ENCODE results near the gene KXD1.

KXD1 gene

GRCh38 chr19:18607226-18608101 lies 49.8 kb downstream of the KXD1 start:
- Histone ChIP-seq H3K36me3 (ENCODE audit: control insufficient read depth in 1 of 2, insufficient read depth in 2 of 2, low read length in 2 of 2) (no peaks in the 10 kb centered on the region), H3K4me1 (ENCODE audit: control insufficient read depth in 1 of 2, insufficient read depth in 2 of 2, low read length in 2 of 2) (peaks cover 7% of the 10 kb centered on the region in 2 donors), H3K27ac (ENCODE audit: low read depth, low read length) (no peak overlapping the region), H3K9me3 (ENCODE audit: control insufficient read depth in 1 of 2, low read length in 2 of 2) (no peaks in the 10 kb centered on the region), H3K9ac (ENCODE audit: low read depth in 1 of 2, low read length in 2 of 2) (no peak overlapping the region), H3K4me3 (ENCODE audit: low read depth in 1 of 2, low read length in 2 of 2) (no peak overlapping the region), H3K27me3 (ENCODE audit: control insufficient read depth in 1 of 2, insufficient read depth in 2 of 2, low read length in 2 of 2) (peaks cover 77 to 79% of the 10 kb centered on the region in 2 donors)

GRCh38 chr19:18608102-18608804 lies 50.6 kb downstream of the KXD1 start:
- Histone ChIP-seq H3K27ac (ENCODE audit: low read depth, low read length) (no peak overlapping the region), H3K9ac (ENCODE audit: low read depth in 1 of 2, low read length in 2 of 2) (no peak overlapping the region), H3K27me3 (ENCODE audit: control insufficient read depth in 1 of 2, insufficient read depth in 2 of 2, low read length in 2 of 2) (peaks cover 79 to 83% of the 10 kb centered on the region in 2 donors), H3K36me3 (ENCODE audit: control insufficient read depth in 1 of 2, insufficient read depth in 2 of 2, low read length in 2 of 2) (no peaks in the 10 kb centered on the region), H3K4me1 (ENCODE audit: control insufficient read depth in 1 of 2, insufficient read depth in 2 of 2, low read length in 2 of 2) (peaks cover 7 to 10% of the 10 kb centered on the region in 2 donors), H3K9me3 (ENCODE audit: control insufficient read depth in 1 of 2, low read length in 2 of 2) (no peaks in the 10 kb centered on the region), H3K4me3 (ENCODE audit: low read depth in 1 of 2, low read length in 2 of 2) (no peak overlapping the region)

- Histone ChIP-seq H3K36me3 (ENCODE audit: control insufficient read depth in 1 of 2, insufficient read depth in 2 of 2, low read length in 2 of 2) (no peaks in the 10 kb centered on the region), H3K4me3 (ENCODE audit: low read depth in 1 of 2, low read length in 2 of 2) (no peak overlapping the region), H3K9me3 (ENCODE audit: control insufficient read depth in 1 of 2, low read length in 2 of 2) (no peaks in the 10 kb centered on the region), H3K27me3 (ENCODE audit: control insufficient read depth in 1 of 2, insufficient read depth in 2 of 2, low read length in 2 of 2) (peaks cover 80 to 85% of the 10 kb centered on the region in 2 donors), H3K27ac (ENCODE audit: low read depth, low read length) (no peak overlapping the region), H3K4me1 (ENCODE audit: control insufficient read depth in 1 of 2, insufficient read depth in 2 of 2, low read length in 2 of 2) (peaks cover 7 to 10% of the 10 kb centered on the region in 2 donors), H3K9ac (ENCODE audit: low read depth in 1 of 2, low read length in 2 of 2) (no peak overlapping the region)
Observed at GRCh38 chr19:18608805-18609716, 51.4 kb downstream of the KXD1 start.

- H3K9me3 ChIP-seq (ENCODE audit: control insufficient read depth in 1 of 2, low read length in 2 of 2): no peaks in the 10 kb centered on the region
- no peak overlapping the region for H3K4me3 ChIP-seq (ENCODE audit: low read depth in 1 of 2, low read length in 2 of 2)
- no peaks in the 10 kb centered on the region for H3K36me3 ChIP-seq (ENCODE audit: control insufficient read depth in 1 of 2, insufficient read depth in 2 of 2, low read length in 2 of 2)
- H3K9ac ChIP-seq (ENCODE audit: low read depth in 1 of 2, low read length in 2 of 2): no peak overlapping the region
- no peak overlapping the region for H3K27ac ChIP-seq (ENCODE audit: low read depth, low read length)
- H3K27me3 ChIP-seq (ENCODE audit: control insufficient read depth in 1 of 2, insufficient read depth in 2 of 2, low read length in 2 of 2): peaks cover 80 to 85% of the 10 kb centered on the region in 2 donors
- H3K4me1 ChIP-seq (ENCODE audit: control insufficient read depth in 1 of 2, insufficient read depth in 2 of 2, low read length in 2 of 2): peaks cover 7 to 10% of the 10 kb centered on the region in 2 donors
Observed at GRCh38 chr19:18609717-18610051, 52.0 kb downstream of the KXD1 start.

- Histone ChIP-seq H3K36me3 (ENCODE audit: control insufficient read depth in 1 of 2, insufficient read depth in 2 of 2, low read length in 2 of 2) (no peaks in the 10 kb centered on the region), H3K27ac (ENCODE audit: low read depth, low read length) (no peak overlapping the region), H3K4me3 (ENCODE audit: low read depth in 1 of 2, low read length in 2 of 2) (no peak overlapping the region), H3K9ac (ENCODE audit: low read depth in 1 of 2, low read length in 2 of 2) (no peak overlapping the region), H3K4me1 (ENCODE audit: control insufficient read depth in 1 of 2, insufficient read depth in 2 of 2, low read length in 2 of 2) (peaks cover 7 to 10% of the 10 kb centered on the region in 2 donors), H3K9me3 (ENCODE audit: control insufficient read depth in 1 of 2, low read length in 2 of 2) (no peaks in the 10 kb centered on the region), H3K27me3 (ENCODE audit: control insufficient read depth in 1 of 2, insufficient read depth in 2 of 2, low read length in 2 of 2) (peaks cover 77 to 82% of the 10 kb centered on the region in 2 donors)
Observed at GRCh38 chr19:18610245-18610555, 52.5 kb downstream of the KXD1 start.

GRCh38 chr19:18610556-18611326 lies 53.1 kb downstream of the KXD1 start:
- H3K27ac ChIP-seq (ENCODE audit: low read depth, low read length): no peak overlapping the region
- peaks cover 71 to 79% of the 10 kb centered on the region in 2 donors for H3K27me3 ChIP-seq (ENCODE audit: control insufficient read depth in 1 of 2, insufficient read depth in 2 of 2, low read length in 2 of 2)
- no peak overlapping the region for H3K9ac ChIP-seq (ENCODE audit: low read depth in 1 of 2, low read length in 2 of 2)
- H3K36me3 ChIP-seq (ENCODE audit: control insufficient read depth in 1 of 2, insufficient read depth in 2 of 2, low read length in 2 of 2): no peaks in the 10 kb centered on the region
- no peak overlapping the region for H3K4me3 ChIP-seq (ENCODE audit: low read depth in 1 of 2, low read length in 2 of 2)
- H3K9me3 ChIP-seq (ENCODE audit: control insufficient read depth in 1 of 2, low read length in 2 of 2): no peaks in the 10 kb centered on the region
- peaks cover 7 to 10% of the 10 kb centered on the region in 2 donors for H3K4me1 ChIP-seq (ENCODE audit: control insufficient read depth in 1 of 2, insufficient read depth in 2 of 2, low read length in 2 of 2)

GRCh38 chr19:18611327-18612050 lies 53.8 kb downstream of the KXD1 start:
- H3K36me3 ChIP-seq (ENCODE audit: control insufficient read depth in 1 of 2, insufficient read depth in 2 of 2, low read length in 2 of 2): no peaks in the 10 kb centered on the region
- no peak overlapping the region for H3K27ac ChIP-seq (ENCODE audit: low read depth, low read length)
- H3K9me3 ChIP-seq (ENCODE audit: control insufficient read depth in 1 of 2, low read length in 2 of 2): no peaks in the 10 kb centered on the region
- H3K4me3 ChIP-seq (ENCODE audit: low read depth in 1 of 2, low read length in 2 of 2): peak overlapping the region in 1 of 2 donors; percentile 28
- no peak overlapping the region for H3K9ac ChIP-seq (ENCODE audit: low read depth in 1 of 2, low read length in 2 of 2)
- peaks cover 7 to 10% of the 10 kb centered on the region in 2 donors for H3K4me1 ChIP-seq (ENCODE audit: control insufficient read depth in 1 of 2, insufficient read depth in 2 of 2, low read length in 2 of 2)
- H3K27me3 ChIP-seq (ENCODE audit: control insufficient read depth in 1 of 2, insufficient read depth in 2 of 2, low read length in 2 of 2): peaks cover 74 to 78% of the 10 kb centered on the region in 2 donors

GRCh38 chr19:18612051-18612771 lies 54.5 kb downstream of the KXD1 start:
- Histone ChIP-seq H3K9me3 (ENCODE audit: control insufficient read depth in 1 of 2, low read length in 2 of 2) (no peaks in the 10 kb centered on the region), H3K4me1 (ENCODE audit: control insufficient read depth in 1 of 2, insufficient read depth in 2 of 2, low read length in 2 of 2) (peaks cover 7 to 10% of the 10 kb centered on the region in 2 donors), H3K9ac (ENCODE audit: low read depth in 1 of 2, low read length in 2 of 2) (no peak overlapping the region), H3K27ac (ENCODE audit: low read depth, low read length) (no peak overlapping the region), H3K27me3 (ENCODE audit: control insufficient read depth in 1 of 2, insufficient read depth in 2 of 2, low read length in 2 of 2) (peaks cover 73 to 77% of the 10 kb centered on the region in 2 donors), H3K36me3 (ENCODE audit: control insufficient read depth in 1 of 2, insufficient read depth in 2 of 2, low read length in 2 of 2) (no peaks in the 10 kb centered on the region), H3K4me3 (ENCODE audit: low read depth in 1 of 2, low read length in 2 of 2) (peak overlapping the region; percentile 22 to 28)
